Breast epithelium (tissue), 4 donors: ENCODE results near the gene CLTCL1. TPM values are rescaled to one million over a fixed set of nuclear protein-coding genes. Genes with fewer than 3 reads are reported as not detected.

ENCODE experiments used
- DNase-seq, 2 donors: peaks; one replicate each; pipeline ENCODE4 v3.0.0-alpha.2; 2019; ENCODE audit warnings: low spot score in 2 of 2
- H3K27ac ChIP-seq, 2 donors: fragments of 200-600 bp; sonication (generic) in 1 of 2; one replicate each; pipeline ENCODE4 v1.5.1; 2016 to 2019; ENCODE audit warnings: mild to moderate bottlenecking in 1 of 2
- H3K27me3 ChIP-seq, 2 donors: fragments of 200-600 bp; sonication (generic) in 1 of 2; one replicate each; pipeline versions ENCODE4 v1.5.1 to v1.6.0; 2017 to 2019; ENCODE audit warnings: control low read depth in 1 of 2, mild to moderate bottlenecking in 1 of 2
- H3K36me3 ChIP-seq: fragments of 200-600 bp; one replicate; pipeline ENCODE4 v1.5.1; 2019
- H3K4me1 ChIP-seq, 2 donors: fragments of 200-600 bp; sonication (generic); one replicate each; pipeline ENCODE4 v1.5.1; 2016 to 2019; ENCODE audit warnings: control low read depth in 1 of 2
- H3K4me3 ChIP-seq, 3 donors: fragments of 200-600 bp; sonication (generic); 1 replicate in 2 of 3; 2 replicates in 1 of 3; pipeline ENCODE4 v1.5.1; 2016 to 2019; ENCODE audit warnings: mild to moderate bottlenecking in 3 of 3, moderate library complexity in 2 of 3
- H3K9me3 ChIP-seq, 2 donors: fragments of 200-600 bp; sonication (generic) in 1 of 2; one replicate each; pipeline ENCODE4 v1.5.1; 2016 to 2019; ENCODE audit warnings: control low read depth in 1 of 2
- CTCF ChIP-seq, 3 donors: fragments of 450-650 bp; IDR thresholded peaks; one replicate each; pipeline ENCODE4 v1.5.1; 2016 to 2017; ENCODE audit warnings: antibody characterized with exemption in 3 of 3, mild to moderate bottlenecking in 3 of 3, moderate library complexity in 3 of 3
- POLR2A ChIP-seq: fragments of 450-650 bp; IDR thresholded peaks from one replicate; pipeline ENCODE4 v1.6.1; 2016; ENCODE audit warnings: antibody characterized with exemption, mild to moderate bottlenecking, moderate library complexity
- POLR2AphosphoS5 ChIP-seq, 3 donors: sonication (generic); formaldehyde crosslinking; IDR thresholded peaks; one replicate each; pipeline ENCODE4 v1.6.1; 2017; ENCODE audit warnings: antibody characterized with exemption in 3 of 3
- intact Hi-C: fragments of 100-400 bp; cut with DNase I; formaldehyde crosslinking; loops from one replicate; pipeline ENCODE4 v1.15.1; 2023; ENCODE audit warnings: low total_unique reads
- total RNA-seq, 3 donors: library from RNA; depleted of rRNA; stranded (reverse); fragments of >200 nt; gene quantifications; one replicate each; pipeline ENCODE4 v1.1.0, GENCODE V29; 2016

The CLTCL1 gene
- total RNA-seq, 3 donors from 2014 or later, result 2.8 to 27.0 (median 8.2) TPM

GRCh38 chr22:19180740-19181410 lies 110.6 kb downstream of the CLTCL1 start:
- TF ChIP-seq POLR2AphosphoS5 (IDR thresholded peaks at IDR 0.05), result no peak
- no peak for TF ChIP-seq POLR2A
- TF ChIP-seq CTCF (IDR thresholded peaks at IDR 0.05), result no peak
- H3K4me1 ChIP-seq, result peaks cover 7 to 15% of the 10 kb centered on the region in 2 donors
- no peak overlapping the region for H3K27ac ChIP-seq
- H3K9me3 ChIP-seq, result no peaks in the 10 kb centered on the region
- no peak overlapping the region for H3K4me3 ChIP-seq
- no peaks in the 10 kb centered on the region for H3K27me3 ChIP-seq
- DNase-seq, result no peak
- no peaks in the 10 kb centered on the region for H3K36me3 ChIP-seq
- intact Hi-C loops, result no loop called here

GRCh38 chr22:19180234-19180633 lies 111.3 kb downstream of the CLTCL1 start:
- no peak overlapping the region for H3K4me3 ChIP-seq
- no peaks in the 10 kb centered on the region for H3K36me3 ChIP-seq
- H3K4me1 ChIP-seq, result peaks cover 7 to 15% of the 10 kb centered on the region in 2 donors
- intact Hi-C loops, result no loop called here
- H3K9me3 ChIP-seq, result no peaks in the 10 kb centered on the region
- TF ChIP-seq POLR2AphosphoS5 (IDR thresholded peaks at IDR 0.05) (no peak), POLR2A (no peak), CTCF (IDR thresholded peaks at IDR 0.05) (no peak)
- DNase-seq, result no peak
- no peaks in the 10 kb centered on the region for H3K27me3 ChIP-seq
- H3K27ac ChIP-seq, result peak overlapping the region in 1 of 2 donors; percentile 91

GRCh38 chr22:19179497-19180048 lies 111.9 kb downstream of the CLTCL1 start:
- Histone ChIP-seq H3K4me3 (peak overlapping the region; percentile 78 to 86 (median 85)), H3K27me3 (no peaks in the 10 kb centered on the region), H3K9me3 (no peaks in the 10 kb centered on the region), H3K4me1 (peaks cover 7 to 19% of the 10 kb centered on the region in 2 donors), H3K36me3 (no peaks in the 10 kb centered on the region), H3K27ac (peak overlapping the region; percentile 91 to 98)
- TF ChIP-seq POLR2AphosphoS5 (IDR thresholded peaks at IDR 0.05), result no peak
- TF ChIP-seq POLR2A, result no peak
- TF ChIP-seq CTCF (IDR thresholded peaks at IDR 0.05), result peak; percentile 57 to 68 (median 62)
- DNase-seq, result peak; percentile 56 to 71
- intact Hi-C loops, result loop anchor here (5.0 kb wide), 1 partner anchor 1272 kb away; no protein-coding TSS in a partner anchor

GRCh38 chr22:19178657-19179496 lies 112.6 kb downstream of the CLTCL1 start, which contains the start of gene SLC25A1:
SLC25A1 (minus strand) TSS chr22:19178736; CDS start chr22:19178673, 63 bp downstream.
- intact Hi-C loops, result loop anchor here (5.0 kb wide), 1 partner anchor 1272 kb away; no protein-coding TSS in a partner anchor
- peak within 1 kb of the TSS; percentile 91 to 98 for H3K27ac ChIP-seq
- peaks cover 7 to 26% of the 10 kb centered on the region in 2 donors for H3K4me1 ChIP-seq
- H3K9me3 ChIP-seq, result no peaks in the 10 kb centered on the region
- peak in 1 of 3 donors; percentile 8 for TF ChIP-seq CTCF (IDR thresholded peaks at IDR 0.05)
- TF ChIP-seq POLR2AphosphoS5 (IDR thresholded peaks at IDR 0.05), result no peak
- no peaks in the 10 kb centered on the region for H3K36me3 ChIP-seq
- H3K4me3 ChIP-seq, result peak within 1 kb of the TSS; percentile 78 to 86 (median 85)
- H3K27me3 ChIP-seq, result no peaks in the 10 kb centered on the region
- peak; percentile 85 to 86 for DNase-seq
